HepG2 (cell line): ENCODE results near the gene IGF2BP3. TPM values are rescaled to one million over a fixed set of nuclear protein-coding genes. Genes with fewer than 3 reads are reported as not detected.

Source experiments
- FOXK2 ChIP-seq: fragments of 450-650 bp; IDR thresholded peaks from 2 replicates; pipeline ENCODE4 v1.6.1; 2016
- GTF2F1 ChIP-seq: fragments of 150-350 bp; IDR thresholded peaks from 2 replicates; pipeline ENCODE4 v1.6.1; 2014; ENCODE audit warnings: low read length
- KDM5A ChIP-seq: fragments of 200-600 bp; sonication (generic); IDR thresholded peaks from 2 replicates; pipeline ENCODE4 v1.7.0; 2018; ENCODE audit warnings: antibody characterized with exemption, mild to moderate bottlenecking, low read length, borderline replicate concordance
- NCOA5 ChIP-seq: sonication (generic); formaldehyde crosslinking; IDR thresholded peaks from 2 replicates; pipeline ENCODE4 v1.4.0; 2020; ENCODE audit warnings: missing genetic modification reagents
- RORA ChIP-seq: sonication (generic); formaldehyde crosslinking; IDR thresholded peaks from 2 replicates; pipeline ENCODE4 v1.5.0; 2020; ENCODE audit warnings: mild to moderate bottlenecking, missing genetic modification reagents, moderate library complexity
- SRF ChIP-seq: IDR thresholded peaks from 2 replicates; pipeline ENCODE4 v1.6.1; 2011; ENCODE audit warnings: mild to moderate bottlenecking, low read depth, low read length, moderate library complexity
- TARDBP ChIP-seq: sonication (generic); formaldehyde crosslinking; IDR thresholded peaks from 2 replicates; pipeline ENCODE4 v1.8.0; 2022; ENCODE audit warnings: mild to moderate bottlenecking, missing genetic modification reagents
- TRIM24 ChIP-seq: sonication (generic); formaldehyde crosslinking; IDR thresholded peaks from 2 replicates; pipeline ENCODE4 v1.8.0; 2022; ENCODE audit warnings: mild to moderate bottlenecking, missing genetic modification reagents
- ZNF652 ChIP-seq: IDR thresholded peaks from 2 replicates; pipeline ENCODE4 v1.6.1; 2016; ENCODE audit warnings: low read depth, borderline replicate concordance
- ZNF746 ChIP-seq: sonication (generic); formaldehyde crosslinking; IDR thresholded peaks from 2 replicates; pipeline ENCODE4 v1.8.0; 2022; ENCODE audit warnings: mild to moderate bottlenecking, missing genetic modification reagents
- ZNF841 ChIP-seq: sonication (generic); formaldehyde crosslinking; IDR thresholded peaks from 2 replicates; pipeline ENCODE4 v1.8.1; 2023; ENCODE audit warnings: missing genetic modification reagents, borderline replicate concordance
- ZNF891 ChIP-seq: sonication (generic); formaldehyde crosslinking; IDR thresholded peaks from 2 replicates; pipeline ENCODE4 v1.5.0; 2020; ENCODE audit warnings: mild to moderate bottlenecking, missing genetic modification reagents
- ZSCAN9 ChIP-seq: IDR thresholded peaks from 2 replicates; pipeline ENCODE4 v1.6.1; 2016; ENCODE audit warnings: borderline replicate concordance
- polyA plus RNA-seq, 8 experiments: library from polyadenylated mRNA; depleted of rRNA in 3 of 8; stranded (reverse) in 7 of 8; unstranded in 1 of 8; fragments of >200 nt; fragmentation: Illumina TruSeq in 4 of 8; extraction: Trizol in 4 of 8; gene quantifications; 2 replicates each; pipeline versions ENCODE4 v1.2.1 to v1.2.3, GENCODE V29; 2011 to 2016; ENCODE audit warnings: low read depth in 4 of 8, missing spikeins in 1 of 8, mixed read lengths in 1 of 8; ENCODE audit not compliant: insufficient read depth in 1 of 8
- total RNA-seq, 5 experiments: library from RNA; depleted of rRNA; stranded (reverse); fragments of >200 nt; fragmentation: Illumina TruSeq; extraction: Trizol; gene quantifications; 2 replicates each; pipeline ENCODE4 v1.2.3, GENCODE V29; 2016; ENCODE audit warnings: low read depth in 1 of 5
- TF ChIP-seq, protein P1 (sequence below): sonication (generic); formaldehyde crosslinking; IDR thresholded peaks from 2 replicates; pipeline ENCODE4 v1.5.0; 2020; ENCODE audit warnings: mild to moderate bottlenecking, low read depth, missing genetic modification reagents, borderline replicate concordance
- TF ChIP-seq, protein P2 (sequence below), 2 experiments: IDR thresholded peaks; 2 replicates each; pipeline ENCODE4 v1.6.1; 2011 to 2012; ENCODE audit warnings: low read length in 2 of 2, borderline replicate concordance in 1 of 2, low read depth in 1 of 2, mild to moderate bottlenecking in 1 of 2, moderate library complexity in 1 of 2

IGF2BP3 gene
- total and polyA plus RNA-seq, 2 of the 13 experiments (the other 11 are each of a cell fraction or from before 2014, with no cell fraction given), result 37.7 to 39.5 TPM

DNA sequence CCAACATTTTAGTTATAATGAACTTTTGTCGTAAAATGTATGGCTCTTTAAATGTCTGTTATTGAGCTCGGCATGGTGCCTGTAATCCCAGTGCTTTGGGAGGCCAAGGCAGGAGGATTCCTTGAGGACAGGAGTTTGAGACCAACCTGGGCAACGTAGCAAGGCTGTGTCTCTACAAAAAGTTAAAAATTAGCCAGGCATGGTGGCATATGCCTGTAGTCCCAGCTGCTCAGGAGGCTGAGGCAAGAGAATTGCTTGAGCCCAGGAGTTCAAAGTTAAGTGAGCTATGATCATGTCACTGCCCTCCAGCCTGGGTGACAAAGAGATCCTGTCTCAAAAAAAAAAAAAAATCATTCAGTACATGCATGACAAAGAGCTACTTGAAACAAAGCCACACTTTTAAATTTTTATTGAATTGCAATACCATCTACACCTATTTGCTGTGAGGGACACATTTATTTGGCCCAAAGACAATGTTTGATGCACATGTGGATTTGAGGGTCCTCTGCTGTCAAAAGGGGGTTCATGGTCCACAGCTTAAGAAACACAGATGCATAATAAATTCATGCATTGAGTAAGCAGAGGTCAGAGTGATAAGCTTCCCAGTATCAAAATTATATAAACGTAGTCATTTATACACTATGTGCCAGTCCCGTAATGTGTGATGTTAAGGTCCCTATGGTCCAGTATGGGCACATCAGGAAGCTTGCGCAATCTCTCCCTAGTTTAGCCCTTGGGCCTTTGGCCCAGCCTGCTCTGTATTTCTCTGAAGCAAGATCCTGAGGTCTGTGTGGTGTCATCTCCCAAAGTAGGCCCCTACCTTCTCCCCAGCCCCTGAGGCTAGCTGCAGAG lies 175.5 kb downstream of the IGF2BP3 start (continued):
- TF ChIP-seq ZNF841 (no peak), ZSCAN9 (no peak), ZNF652 (CRISPR knock-in tag) (no peak), TARDBP (CRISPR knock-in tag) (no peak), ZNF891 (no peak), TRIM24 (CRISPR knock-in tag) (no peak), KDM5A (no peak), ZNF746 (CRISPR knock-in tag) (no peak), RORA (no peak), NCOA5 (CRISPR knock-in tag) (no peak), SRF (no peak), FOXK2 (peak; percentile 25; the same call in 1 of the 2 replicates), GTF2F1 (no peak)
- TF ChIP-seq, protein P1, sequence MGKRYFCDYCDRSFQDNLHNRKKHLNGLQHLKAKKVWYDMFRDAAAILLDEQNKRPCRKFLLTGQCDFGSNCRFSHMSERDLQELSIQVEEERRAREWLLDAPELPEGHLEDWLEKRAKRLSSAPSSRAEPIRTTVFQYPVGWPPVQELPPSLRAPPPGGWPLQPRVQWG, result no peak
- TF ChIP-seq, protein P2, sequence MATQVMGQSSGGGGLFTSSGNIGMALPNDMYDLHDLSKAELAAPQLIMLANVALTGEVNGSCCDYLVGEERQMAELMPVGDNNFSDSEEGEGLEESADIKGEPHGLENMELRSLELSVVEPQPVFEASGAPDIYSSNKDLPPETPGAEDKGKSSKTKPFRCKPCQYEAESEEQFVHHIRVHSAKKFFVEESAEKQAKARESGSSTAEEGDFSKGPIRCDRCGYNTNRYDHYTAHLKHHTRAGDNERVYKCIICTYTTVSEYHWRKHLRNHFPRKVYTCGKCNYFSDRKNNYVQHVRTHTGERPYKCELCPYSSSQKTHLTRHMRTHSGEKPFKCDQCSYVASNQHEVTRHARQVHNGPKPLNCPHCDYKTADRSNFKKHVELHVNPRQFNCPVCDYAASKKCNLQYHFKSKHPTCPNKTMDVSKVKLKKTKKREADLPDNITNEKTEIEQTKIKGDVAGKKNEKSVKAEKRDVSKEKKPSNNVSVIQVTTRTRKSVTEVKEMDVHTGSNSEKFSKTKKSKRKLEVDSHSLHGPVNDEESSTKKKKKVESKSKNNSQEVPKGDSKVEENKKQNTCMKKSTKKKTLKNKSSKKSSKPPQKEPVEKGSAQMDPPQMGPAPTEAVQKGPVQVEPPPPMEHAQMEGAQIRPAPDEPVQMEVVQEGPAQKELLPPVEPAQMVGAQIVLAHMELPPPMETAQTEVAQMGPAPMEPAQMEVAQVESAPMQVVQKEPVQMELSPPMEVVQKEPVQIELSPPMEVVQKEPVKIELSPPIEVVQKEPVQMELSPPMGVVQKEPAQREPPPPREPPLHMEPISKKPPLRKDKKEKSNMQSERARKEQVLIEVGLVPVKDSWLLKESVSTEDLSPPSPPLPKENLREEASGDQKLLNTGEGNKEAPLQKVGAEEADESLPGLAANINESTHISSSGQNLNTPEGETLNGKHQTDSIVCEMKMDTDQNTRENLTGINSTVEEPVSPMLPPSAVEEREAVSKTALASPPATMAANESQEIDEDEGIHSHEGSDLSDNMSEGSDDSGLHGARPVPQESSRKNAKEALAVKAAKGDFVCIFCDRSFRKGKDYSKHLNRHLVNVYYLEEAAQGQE (IDR thresholded peaks at IDR 0.05; ENCODE audit: borderline replicate concordance in 1 of 2, low read depth in 1 of 2, low read length in 2 of 2), result no peak
